Keratinocyte (primary cell): ENCODE results near the gene HLA-DQA1. TPM values are rescaled to one million over a fixed set of nuclear protein-coding genes. Genes with fewer than 3 reads are reported as not detected.

Source experiments
- DNase-seq: peaks from one replicate; pipeline ENCODE4 v3.0.0-alpha.2; 2011; ENCODE audit warnings: low read depth, missing footprints, low spot score
- FAIRE-seq: peaks from 2 replicates; lab custom pipeline; 2011; peaks lifted over from hg19 to GRCh38; lab: Jason Lieb, UNC
- H2AFZ ChIP-seq: 2 replicates; pipeline ENCODE4 v1.6.0; 2012; ENCODE audit warnings: low read length, control low read depth, inconsistent platforms; ENCODE audit not compliant: control insufficient read depth
- H3K27ac ChIP-seq: 2 replicates; pipeline ENCODE4 v1.5.1; 2011; ENCODE audit warnings: low read length; ENCODE audit not compliant: control insufficient read depth, insufficient read depth
- H3K27me3 ChIP-seq: 3 replicates; pipeline ENCODE4 v1.6.0; 2011; ENCODE audit warnings: low read length; ENCODE audit not compliant: control insufficient read depth, insufficient read depth; ENCODE audit errors: extremely low read depth
- H3K36me3 ChIP-seq, 2 experiments: 2 replicates in 1 of 2; 3 replicates in 1 of 2; pipeline ENCODE4 v1.5.1; 2011; ENCODE audit warnings: low read length in 2 of 2, mild to moderate bottlenecking in 1 of 2; ENCODE audit not compliant: control insufficient read depth in 2 of 2, insufficient read depth in 2 of 2; ENCODE audit errors: extremely low read depth in 1 of 2
- H3K4me1 ChIP-seq: 3 replicates; pipeline ENCODE4 v1.5.1; 2011; ENCODE audit warnings: low read length; ENCODE audit not compliant: control insufficient read depth, insufficient read depth; ENCODE audit errors: extremely low read depth
- H3K4me2 ChIP-seq: 3 replicates; pipeline ENCODE4 v1.6.0; 2011; ENCODE audit warnings: low read depth, low read length; ENCODE audit not compliant: control insufficient read depth, insufficient read depth; ENCODE audit errors: extremely low read depth
- H3K4me3 ChIP-seq, 3 experiments: fragments of 200-600 bp in 1 of 3; sonication (generic) in 1 of 3; 2 replicates in 2 of 3; 3 replicates in 1 of 3; pipeline ENCODE4 v1.5.1; 2011 to 2016; ENCODE audit warnings: low read length in 3 of 3, mild to moderate bottlenecking in 3 of 3, control low read depth in 2 of 3, inconsistent platforms in 1 of 3, low read depth in 1 of 3, mixed read lengths in 1 of 3, mixed run types in 1 of 3, moderate library complexity in 1 of 3; ENCODE audit not compliant: control insufficient read depth in 2 of 3, insufficient read depth in 2 of 3; ENCODE audit errors: extremely low read depth in 1 of 3
- H3K79me2 ChIP-seq: 2 replicates; pipeline ENCODE4 v1.6.0; 2012; ENCODE audit warnings: low read length; ENCODE audit not compliant: control insufficient read depth, insufficient read depth
- H3K9ac ChIP-seq: 3 replicates; pipeline ENCODE4 v1.6.0; 2011; ENCODE audit warnings: low read length; ENCODE audit not compliant: control insufficient read depth, insufficient read depth; ENCODE audit errors: extremely low read depth
- H3K9me1 ChIP-seq: 3 replicates; pipeline ENCODE4 v1.6.0; 2011; ENCODE audit warnings: low read length; ENCODE audit not compliant: control insufficient read depth, insufficient read depth; ENCODE audit errors: extremely low read depth
- H3K9me3 ChIP-seq: 2 replicates; pipeline ENCODE4 v1.5.1; 2012; ENCODE audit warnings: low read depth, low read length; ENCODE audit not compliant: control insufficient read depth
- H4K20me1 ChIP-seq: 3 replicates; pipeline ENCODE4 v1.6.0; 2011; ENCODE audit warnings: low read length; ENCODE audit not compliant: control insufficient read depth, insufficient read depth; ENCODE audit errors: extremely low read depth
- CTCF ChIP-seq, 3 experiments: IDR thresholded peaks in 1 of 3; conservative IDR thresholded peaks in 1 of 3; optimal IDR thresholded peaks in 1 of 3; 2 replicates in 2 of 3; 3 replicates in 1 of 3; pipeline versions ENCODE3 to v1.5.1; 2011; ENCODE audit warnings: low read length in 3 of 3, mild to moderate bottlenecking in 3 of 3, moderate library complexity in 2 of 3, control low read depth in 1 of 3, inconsistent platforms in 1 of 3; ENCODE audit not compliant: insufficient read depth in 2 of 3; ENCODE audit errors: extremely low read depth in 1 of 3
- EZH2 ChIP-seq: IDR thresholded peaks from one replicate; pipeline ENCODE4 v1.6.1; 2012; ENCODE audit warnings: inconsistent platforms, mild to moderate bottlenecking, low read length, moderate library complexity
- dilution Hi-C: fragments of 300-500 bp; cut with MboI; formaldehyde crosslinking; loops from one replicate; pipeline ENCODE4 v1.7.0; 2020; ENCODE audit warnings: low sequenced_read_pairs; ENCODE audit not compliant: extremely low pct_ligation_motif_present
- polyA plus RNA-seq, 5 experiments: library from polyadenylated mRNA; depleted of rRNA in 3 of 5; stranded (reverse) in 3 of 5; stranded (forward) in 1 of 5; unstranded in 1 of 5; fragments of >200 nt; gene quantifications; 1 replicate in 1 of 5; 2 replicates in 3 of 5; 3 replicates in 1 of 5; pipeline versions ENCODE4 v1.2.1 to v1.2.3, GENCODE V29; 2011 to 2012; ENCODE audit warnings: missing spikeins in 2 of 5, low read depth in 1 of 5, low replicate concordance in 1 of 5

HLA-DQA1 gene
- polyA plus RNA-seq, 1 donor (not counting 4 experiments of a cell fraction or from before 2014, with no cell fraction given), result not detected

DNA sequence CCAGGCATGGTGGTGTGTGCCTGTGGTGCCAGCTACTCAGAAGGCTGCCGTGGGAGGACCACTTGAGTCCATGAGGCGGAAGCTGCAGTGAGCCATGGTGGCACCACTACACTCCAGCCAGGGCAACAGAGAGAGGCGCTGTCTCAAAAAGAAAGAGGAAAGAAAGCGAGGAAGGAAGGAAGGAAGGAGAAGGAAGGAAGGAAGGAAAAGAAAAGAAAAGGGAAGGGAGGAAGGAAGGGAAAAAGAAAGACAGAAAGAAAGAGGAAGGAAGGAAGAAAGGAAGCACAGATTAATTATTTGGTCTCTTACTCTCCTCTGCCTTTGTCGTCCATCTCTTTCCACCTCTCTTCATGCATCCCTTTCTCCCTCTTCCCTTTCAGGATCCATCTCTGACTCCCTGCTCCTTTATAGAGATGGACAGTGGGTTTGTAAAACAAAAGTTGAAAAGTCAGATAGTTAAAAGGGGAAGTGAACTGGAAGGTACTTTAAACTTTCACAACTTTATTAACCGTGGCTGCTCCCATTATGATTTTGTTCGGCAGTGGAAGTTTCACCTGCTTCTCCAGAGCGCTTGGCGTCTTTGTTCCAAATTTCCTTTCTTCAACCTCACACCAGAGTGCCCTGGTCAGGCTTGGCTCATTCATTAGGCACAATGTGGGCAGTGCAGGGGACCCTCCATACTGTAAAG lies 1.5 kb downstream of the HLA-DQA1 start:
- H3K79me2 ChIP-seq, result no peaks in the 10 kb centered on the region
- no peak for DNase-seq
- no peaks in the 10 kb centered on the region for H4K20me1 ChIP-seq
- H3K36me3 ChIP-seq, result no peaks in the 10 kb centered on the region
- TF ChIP-seq EZH2, result no peak
- TF ChIP-seq CTCF (optimal IDR thresholded peaks at IDR 0.05 in 1 of 3, IDR thresholded peaks at IDR 0.05 in 1 of 3, conservative IDR thresholded peaks at IDR 0.05 in 1 of 3; ENCODE audit: extremely low read depth in 1 of 3, insufficient read depth in 2 of 3, low read length in 3 of 3), result no peak
- H3K9me1 ChIP-seq, result no peaks in the 10 kb centered on the region
- H3K9me3 ChIP-seq, result no peaks in the 10 kb centered on the region
- no peak overlapping the region for H3K4me2 ChIP-seq
- dilution Hi-C loops, result no loop called here
- no peak overlapping the region for H3K27ac ChIP-seq
- H3K9ac ChIP-seq, result no peak overlapping the region
- peaks cover 4% of the 10 kb centered on the region for H3K27me3 ChIP-seq
- no peak overlapping the region for H3K4me3 ChIP-seq
- FAIRE-seq, result no peak
- no peaks in the 10 kb centered on the region for H3K4me1 ChIP-seq
- H2AFZ ChIP-seq, result no peak overlapping the region

GRCh38 chr6:32639440-32640394 lies 2.5 kb downstream of the HLA-DQA1 start:
- H3K4me2 ChIP-seq, result no peak overlapping the region
- no peak overlapping the region for H2AFZ ChIP-seq
- no peaks in the 10 kb centered on the region for H3K4me1 ChIP-seq
- no peaks in the 10 kb centered on the region for H3K36me3 ChIP-seq
- H3K27ac ChIP-seq, result no peak overlapping the region
- no peak for TF ChIP-seq CTCF (optimal IDR thresholded peaks at IDR 0.05 in 1 of 3, IDR thresholded peaks at IDR 0.05 in 1 of 3, conservative IDR thresholded peaks at IDR 0.05 in 1 of 3; ENCODE audit: extremely low read depth in 1 of 3, insufficient read depth in 2 of 3, low read length in 3 of 3)
- H3K79me2 ChIP-seq, result no peaks in the 10 kb centered on the region
- H4K20me1 ChIP-seq, result no peaks in the 10 kb centered on the region
- no peaks in the 10 kb centered on the region for H3K9me3 ChIP-seq
- H3K27me3 ChIP-seq, result peaks cover 4% of the 10 kb centered on the region
- FAIRE-seq (no peak), DNase-seq (no peak)
- no peak overlapping the region for H3K4me3 ChIP-seq
- dilution Hi-C loops, result no loop called here
- no peak overlapping the region for H3K9ac ChIP-seq
- H3K9me1 ChIP-seq, result no peaks in the 10 kb centered on the region
